SK-N-SH (cell line): ENCODE measurements around the gene MPZL1. TPM values are rescaled to one million over a fixed set of nuclear protein-coding genes. Genes with fewer than 3 reads are reported as not detected.

Source experiments
- CTCF ChIA-PET: fragments of 300-600, 350-600 bp; formaldehyde crosslinking; extraction: SDS; loops from one replicate; lab custom pipeline; 2021; lab: Yijun Ruan, JAX
- POLR2A ChIA-PET: fragments of 350-600 bp; sonication (Branson Sonifier 250); formaldehyde crosslinking; extraction: SDS; loops from one replicate; lab custom pipeline; 2020; ENCODE audit warnings: antibody characterized with exemption, inconsistent platforms; lab: Yijun Ruan, JAX
- DNase-seq: peaks from one replicate; pipeline ENCODE4 v3.0.0; 2012
- H2AFZ ChIP-seq: fragments of 200-600 bp; sonication (generic); 2 replicates; pipeline ENCODE4 v1.8.1; 2016; ENCODE audit warnings: antibody characterized with exemption, mild to moderate bottlenecking, low read depth
- H3F3A ChIP-seq: fragments of 200-600 bp; sonication (generic); replicated peaks from 2 replicates; pipeline ENCODE3; 2016; ENCODE audit warnings: antibody characterized with exemption, mild to moderate bottlenecking; ENCODE audit not compliant: insufficient read depth
- H3K27ac ChIP-seq, 2 experiments: fragments of 200-500 bp in 1 of 2; fragments of 200-600 bp in 1 of 2; sonication (Bioruptor generic) in 1 of 2; sonication (generic), shearing (Covaris generic) in 1 of 2; 2 replicates each; pipeline versions ENCODE4 v1.5.1 to v1.6.1; 2014 to 2016; ENCODE audit warnings: low read depth in 2 of 2, inconsistent platforms in 1 of 2, low read length in 1 of 2, mild to moderate bottlenecking in 1 of 2, mixed read lengths in 1 of 2
- H3K27me3 ChIP-seq: fragments of 200-600 bp; sonication (generic), shearing (Covaris generic); 2 replicates; pipeline ENCODE4 v1.6.1; 2016; ENCODE audit warnings: mixed run types; ENCODE audit not compliant: insufficient read depth
- H3K36me3 ChIP-seq, 2 experiments: fragments of 200-500 bp in 1 of 2; fragments of 200-600 bp in 1 of 2; sonication (Bioruptor generic) in 1 of 2; sonication (generic) in 1 of 2; replicated peaks in 1 of 2; 2 replicates each; pipeline versions ENCODE3 to v1.5.1; 2014 to 2016; ENCODE audit warnings: low read length in 1 of 2, mild to moderate bottlenecking in 1 of 2; ENCODE audit not compliant: insufficient read depth in 2 of 2, control insufficient read depth in 1 of 2
- H3K4me1 ChIP-seq, 2 experiments: fragments of 200-500 bp in 1 of 2; fragments of 200-600 bp in 1 of 2; sonication (Bioruptor generic) in 1 of 2; sonication (generic), shearing (Covaris generic) in 1 of 2; 2 replicates each; pipeline versions ENCODE4 v1.5.1 to v1.6.1; 2014 to 2016; ENCODE audit warnings: low read depth in 1 of 2, low read length in 1 of 2, mixed run types in 1 of 2; ENCODE audit not compliant: insufficient read depth in 2 of 2, control insufficient read depth in 1 of 2
- H3K4me2 ChIP-seq: fragments of 200-600 bp; sonication (generic), shearing (Covaris generic); 2 replicates; pipeline ENCODE4 v1.6.1; 2017; ENCODE audit warnings: mixed run types
- H3K4me3 ChIP-seq, 2 experiments: fragments of 200-500 bp in 1 of 2; fragments of 200-600 bp in 1 of 2; sonication (Bioruptor generic) in 1 of 2; sonication (generic), shearing (Covaris generic) in 1 of 2; 2 replicates each; pipeline versions ENCODE4 v1.5.1 to v1.8.1; 2014 to 2016; ENCODE audit warnings: low read depth in 2 of 2, inconsistent platforms in 1 of 2, low read length in 1 of 2, mild to moderate bottlenecking in 1 of 2, mixed read lengths in 1 of 2, moderate library complexity in 1 of 2
- H3K79me2 ChIP-seq: fragments of 200-600 bp; sonication (generic); 2 replicates; pipeline ENCODE4 v1.8.1; 2017; ENCODE audit warnings: mild to moderate bottlenecking; ENCODE audit not compliant: insufficient read depth
- H3K9ac ChIP-seq: fragments of 200-600 bp; sonication (generic); 2 replicates; pipeline ENCODE4 v1.6.1; 2017; ENCODE audit warnings: mixed run types
- H3K9me2 ChIP-seq: fragments of 200-600 bp; sonication (generic); 2 replicates; pipeline ENCODE4 v1.6.1; 2017; ENCODE audit warnings: mixed run types
- H3K9me3 ChIP-seq: fragments of 200-600 bp; sonication (generic); 2 replicates; pipeline ENCODE4 v1.6.1; 2017; ENCODE audit warnings: mixed run types, mild to moderate bottlenecking, moderate library complexity
- H4K20me1 ChIP-seq: fragments of 200-600 bp; sonication (generic); 2 replicates; pipeline ENCODE4 v1.6.1; 2017; ENCODE audit warnings: mild to moderate bottlenecking, mixed run types; ENCODE audit not compliant: insufficient read depth
- CHD2 ChIP-seq: fragments of 150-350 bp; IDR thresholded peaks from 2 replicates; pipeline ENCODE4 v1.6.1; 2018; ENCODE audit warnings: low read length; ENCODE audit not compliant: partially characterized antibody
- CTCF ChIP-seq: fragments of 200-600 bp; sonication (generic); IDR thresholded peaks from 2 replicates; pipeline ENCODE4 v1.6.1; 2017; ENCODE audit warnings: antibody characterized with exemption, mild to moderate bottlenecking, moderate library complexity
- EZH2phosphoT487 ChIP-seq: fragments of 200-600 bp; sonication (generic); IDR thresholded peaks from 2 replicates; pipeline ENCODE4 v1.6.1; 2017; ENCODE audit warnings: low read depth, mixed run types, mild to moderate bottlenecking, antibody characterized with exemption, moderate library complexity, borderline replicate concordance
- IRF3 ChIP-seq: fragments of 150-350 bp; IDR thresholded peaks from 2 replicates; pipeline ENCODE4 v1.6.1; 2016; ENCODE audit warnings: mild to moderate bottlenecking, low read depth, low read length
- JUND ChIP-seq: IDR thresholded peaks from 2 replicates; pipeline ENCODE4 v1.4.0; 2012
- MEF2A ChIP-seq: IDR thresholded peaks from 2 replicates; pipeline ENCODE4 v1.4.0; 2012; ENCODE audit warnings: low read depth, borderline replicate concordance
- NRF1 ChIP-seq: IDR thresholded peaks from 2 replicates; pipeline ENCODE4 v1.6.1; 2012; ENCODE audit warnings: low read depth, mild to moderate bottlenecking, low read length
- RAD21 ChIP-seq: IDR thresholded peaks from 2 replicates; pipeline ENCODE4 v1.6.1; 2012; ENCODE audit warnings: mild to moderate bottlenecking, low read length
- RFX5 ChIP-seq: IDR thresholded peaks from 2 replicates; pipeline ENCODE4 v1.6.1; 2012; ENCODE audit warnings: mild to moderate bottlenecking, improper control_type of control experiment, low read length
- RXRA ChIP-seq: IDR thresholded peaks from 2 replicates; pipeline ENCODE4 v1.4.0; 2012; ENCODE audit warnings: low read depth, mild to moderate bottlenecking, borderline replicate concordance
- SIN3A ChIP-seq: IDR thresholded peaks from 2 replicates; pipeline ENCODE4 v1.6.1; 2012; ENCODE audit warnings: low read depth, mild to moderate bottlenecking, low read length, moderate library complexity, borderline replicate concordance
- SMC3 ChIP-seq: IDR thresholded peaks from 2 replicates; pipeline ENCODE4 v1.6.1; 2012; ENCODE audit warnings: low read depth, low read length, improper control_type of control experiment
- TAF1 ChIP-seq: IDR thresholded peaks from 2 replicates; pipeline ENCODE4 v1.6.1; 2012; ENCODE audit warnings: low read depth, mild to moderate bottlenecking, low read length, moderate library complexity, borderline replicate concordance
- TCF12 ChIP-seq: IDR thresholded peaks from 2 replicates; pipeline ENCODE4 v1.4.0; 2012
- TEAD4 ChIP-seq: IDR thresholded peaks from 2 replicates; pipeline ENCODE4 v1.4.0; 2012; ENCODE audit warnings: mild to moderate bottlenecking, borderline replicate concordance; ENCODE audit not compliant: insufficient read depth
- WGBS: methylation state at CpG from one replicate; pipeline ENCODE4 v1.1.6; 2017; ENCODE audit warnings: low lambda C conversion rate; 5-methylcytosine and 5-hydroxymethylcytosine counted together
- polyA plus RNA-seq, 3 experiments: library from polyadenylated mRNA; depleted of rRNA; stranded (reverse); fragments of >200 nt; gene quantifications; 2 replicates each; pipeline ENCODE4 v1.2.3, GENCODE V29; 2012

The MPZL1 gene
- polyA plus RNA-seq, 1 of the 3 experiments (the other 2 are of a cell fraction) = 27.3 TPM

- H3K79me2 ChIP-seq = no peaks in the 10 kb centered on the region
- DNase-seq = peak; percentile 76
- H3K9me2 ChIP-seq = no peaks in the 10 kb centered on the region
- H3K4me2 ChIP-seq = no peak overlapping the region
- H3K36me3 ChIP-seq = no peaks in the 10 kb centered on the region
- H3K9ac ChIP-seq = no peak overlapping the region
- H2AFZ ChIP-seq = no peak overlapping the region
- CTCF ChIA-PET = interaction anchor here (0.5 to 3.9 kb wide), 49 partner anchors 8 to 625 kb away, joined by 3 to 80 read pairs (median 4); partner anchors contain the start of gene CREG1
- peaks cover 4% of the 10 kb centered on the region for H3F3A ChIP-seq
- no peaks in the 10 kb centered on the region for H3K9me3 ChIP-seq
- H3K27ac ChIP-seq = no peak overlapping the region
- H4K20me1 ChIP-seq = no peaks in the 10 kb centered on the region
- H3K4me1 ChIP-seq = peaks cover 8 to 17% of the 10 kb centered on the region in 2 experiments; a peak in 3 of 4 replicates
- no peaks in the 10 kb centered on the region for H3K27me3 ChIP-seq
- no peak for TF ChIP-seq JUND
- peak; percentile 95 for TF ChIP-seq CTCF
- no peak for TF ChIP-seq EZH2phosphoT487
- peak; percentile 95 for TF ChIP-seq SMC3
- no peak for TF ChIP-seq TCF12
- TF ChIP-seq SIN3A = no peak
- TF ChIP-seq IRF3 = no peak
- peak; percentile 16; the same call in 1 of the 2 replicates for TF ChIP-seq NRF1
- no peak for TF ChIP-seq RXRA
- peak; percentile 96 for TF ChIP-seq RAD21
- TF ChIP-seq, all 33 proteins: peak for 4
- no peak overlapping the region; a peak in 1 of 4 replicates for H3K4me3 ChIP-seq
- POLR2A ChIA-PET = interaction anchor here (0.7 kb wide), 1 partner anchor 88 kb away, joined by 3 read pairs; no protein-coding TSS in a partner anchor
- WGBS = 30% methylated on average over 7 of the region's 7 CpGs
These were observed 33.8 kb upstream of the MPZL1 start for GRCh38 chr1:167687919-167688519.

- Histone ChIP-seq H3K9me2 (no peaks in the 10 kb centered on the region), H3F3A (peaks cover 4% of the 10 kb centered on the region), H3K9me3 (no peaks in the 10 kb centered on the region), H3K9ac (no peak overlapping the region), H2AFZ (no peak overlapping the region), H3K4me1 (peaks cover 0 to 3% of the 10 kb centered on the region in 2 experiments; a peak in 2 of 4 replicates), H3K27me3 (no peaks in the 10 kb centered on the region), H3K79me2 (no peaks in the 10 kb centered on the region), H4K20me1 (no peaks in the 10 kb centered on the region), H3K36me3 (no peaks in the 10 kb centered on the region)
- DNase-seq = no peak
- POLR2A ChIA-PET = no interaction called here
- TF ChIP-seq CHD2 (no peak), IRF3 (no peak), MEF2A (no peak), TAF1 (no peak), RFX5 (no peak), TCF12 (0 out of 2 replicates have a peak, but pooled peaks have one; percentile 15), JUND (no peak), TEAD4 (no peak)
- TF ChIP-seq, all 33 proteins: peak for 1
- Histone ChIP-seq H3K27ac (no peak overlapping the region), H3K4me3 (no peak overlapping the region), H3K4me2 (no peak overlapping the region)
- 72% methylated on average over 5 of the region's 5 CpGs for WGBS
- CTCF ChIA-PET = interaction anchor here (1.4 kb wide), 1 partner anchor 89 kb away, joined by 8 read pairs; no protein-coding TSS in a partner anchor
These were observed 32.2 kb upstream of the MPZL1 start for GRCh38 chr1:167689567-167689920.
